GM18861 (cell line): ENCODE measurements around the gene SH3PXD2A.
A peak's percentile ranks its signal among the peaks of the same experiment; 100 is the strongest.

Experiments
- ATAC-seq: cut with Tn5 transposase; IDR thresholded peaks from one replicate; pipeline ENCODE4 v1.9.1; 2021; ENCODE audit not compliant: unreplicated experiment

SH3PXD2A gene

GRCh38 chr10:103692436-103692951, 162.9 kb downstream of the SH3PXD2A start:
- peak; percentile 48 for ATAC-seq

- ATAC-seq = no peak
Observed at GRCh38 chr10:103691723-103692435, 163.5 kb downstream of the SH3PXD2A start.

GRCh38 chr10:103691267-103691666, 164.1 kb downstream of the SH3PXD2A start:
- no peak for ATAC-seq

GRCh38 chr10:103690281-103690680, 165.1 kb downstream of the SH3PXD2A start:
- ATAC-seq = no peak

GRCh38 chr10:103688491-103688890, 166.9 kb downstream of the SH3PXD2A start:
- ATAC-seq = no peak

GRCh38 chr10:103687718-103688117, 167.7 kb downstream of the SH3PXD2A start:
- ATAC-seq = no peak

- ATAC-seq = no peak
Observed at GRCh38 chr10:103687172-103687571, 168.2 kb downstream of the SH3PXD2A start.

GRCh38 chr10:103685880-103686669, 169.3 kb downstream of the SH3PXD2A start:
- ATAC-seq = peak; percentile 66

- no peak for ATAC-seq
Observed at GRCh38 chr10:103683851-103684250, 171.5 kb downstream of the SH3PXD2A start.

GRCh38 chr10:103682631-103683030, 172.7 kb downstream of the SH3PXD2A start:
- no peak for ATAC-seq

GRCh38 chr10:103681617-103682399, 173.6 kb downstream of the SH3PXD2A start:
- ATAC-seq = no peak

- no peak for ATAC-seq
Observed at GRCh38 chr10:103680869-103681236, 174.5 kb downstream of the SH3PXD2A start.

GRCh38 chr10:103679096-103679790, 176.1 kb downstream of the SH3PXD2A start:
- peak; percentile 74 for ATAC-seq

GRCh38 chr10:103678178-103678526, 177.2 kb downstream of the SH3PXD2A start:
- ATAC-seq = peak; percentile 82

GRCh38 chr10:103677486-103678177, 177.7 kb downstream of the SH3PXD2A start:
- ATAC-seq = no peak

GRCh38 chr10:103676851-103677417, 178.4 kb downstream of the SH3PXD2A start:
- ATAC-seq = no peak

- ATAC-seq = no peak
Observed at GRCh38 chr10:103676058-103676785, 179.2 kb downstream of the SH3PXD2A start.

- ATAC-seq = no peak
Observed at GRCh38 chr10:103673606-103674005, 181.8 kb downstream of the SH3PXD2A start.

- no peak for ATAC-seq
Observed at GRCh38 chr10:103672345-103672744, 183.0 kb downstream of the SH3PXD2A start.
